T47D (cell line): ENCODE data around the gene ANKRD16.
"Not testable (repeated sequence)": the region's sequence is repeated elsewhere in the genome, so short reads cannot be mapped to it uniquely, and the experiment has no call there.

ENCODE experiments used
- DNase-seq, 2 experiments: peaks; one replicate each; pipeline versions ENCODE4 v3.0.0 to v3.0.0-alpha.2; 2011 to 2012; ENCODE audit warnings: low read depth in 1 of 2, low spot score in 1 of 2
- JUND ChIP-seq: IDR thresholded peaks from 2 replicates; pipeline ENCODE4 v1.6.1; 2012; ENCODE audit warnings: low read depth
- in situ Hi-C: cut with HindIII; loops from 2 replicates; pipeline ENCODE4 v1.10.0; 2016; ENCODE audit warnings: low sequenced_read_pairs, low pct_unique_long_range_greater_than_20kb

Gene ANKRD16

GRCh38 chr10:5917305-5917704 lies 27.6 kb upstream of the ANKRD16 start:
- DNase-seq: no peak
- no peak for TF ChIP-seq JUND
- in situ Hi-C loops: no loop called here

- DNase-seq: no peak
- no peak for TF ChIP-seq JUND
- in situ Hi-C loops: no loop called here
Measured at GRCh38 chr10:5915451-5915850, 25.8 kb upstream of the ANKRD16 start.

- in situ Hi-C loops: no loop called here
- no peak for TF ChIP-seq JUND
- DNase-seq: no peak
Measured at GRCh38 chr10:5913736-5914135, 24.0 kb upstream of the ANKRD16 start.

GRCh38 chr10:5911670-5912069 lies 22.0 kb upstream of the ANKRD16 start:
- TF ChIP-seq JUND: no peak
- in situ Hi-C loops: no loop called here
- no peak for DNase-seq

- no peak for DNase-seq
- TF ChIP-seq JUND: no peak
Measured at GRCh38 chr10:5910323-5911100, 20.8 kb upstream of the ANKRD16 start.

GRCh38 chr10:5908676-5909075 lies 19.0 kb upstream of the ANKRD16 start:
- in situ Hi-C loops, DNase-seq: not testable (repeated sequence)

More at GRCh38 chr10:5910323-5911100, 20.8 kb upstream of the ANKRD16 start:
- in situ Hi-C loops: no loop called here

- TF ChIP-seq JUND: no peak
- in situ Hi-C loops: no loop called here
- DNase-seq: no peak
Measured at GRCh38 chr10:5906651-5907050, 17.0 kb upstream of the ANKRD16 start.

- no peak for DNase-seq
- TF ChIP-seq JUND: no peak
- in situ Hi-C loops: no loop called here
Measured at GRCh38 chr10:5905854-5906507, 16.3 kb upstream of the ANKRD16 start.

- DNase-seq: no peak
- in situ Hi-C loops: no loop called here
Measured at GRCh38 chr10:5904227-5904626, 14.5 kb upstream of the ANKRD16 start.

GRCh38 chr10:5903563-5903962 lies 13.9 kb upstream of the ANKRD16 start:
- TF ChIP-seq JUND: no peak
- no peak for DNase-seq
- in situ Hi-C loops: no loop called here

More at GRCh38 chr10:5904227-5904626, 14.5 kb upstream of the ANKRD16 start:
- no peak for TF ChIP-seq JUND

- in situ Hi-C loops: no loop called here
- DNase-seq: no peak
- no peak for TF ChIP-seq JUND
Measured at GRCh38 chr10:5902511-5903274, 13.0 kb upstream of the ANKRD16 start.

GRCh38 chr10:5900247-5900646 lies 10.6 kb upstream of the ANKRD16 start:
- in situ Hi-C loops: no loop called here
- DNase-seq: no peak
- no peak for TF ChIP-seq JUND

- in situ Hi-C loops: no loop called here
- no peak for DNase-seq
- no peak for TF ChIP-seq JUND
Measured at GRCh38 chr10:5898163-5898562, 8.5 kb upstream of the ANKRD16 start.
